ENCODE results near the gene IDH3A.

The IDH3A gene

GRCh38 chr15:78168608-78169007 is 19.4 kb downstream of the IDH3A start:
- DNase-seq (ENCODE audit: low spot score): no peak

GRCh38 chr15:78170848-78171773 is 21.9 kb downstream of the IDH3A start:
- DNase-seq (ENCODE audit: low spot score): no peak

DNA sequence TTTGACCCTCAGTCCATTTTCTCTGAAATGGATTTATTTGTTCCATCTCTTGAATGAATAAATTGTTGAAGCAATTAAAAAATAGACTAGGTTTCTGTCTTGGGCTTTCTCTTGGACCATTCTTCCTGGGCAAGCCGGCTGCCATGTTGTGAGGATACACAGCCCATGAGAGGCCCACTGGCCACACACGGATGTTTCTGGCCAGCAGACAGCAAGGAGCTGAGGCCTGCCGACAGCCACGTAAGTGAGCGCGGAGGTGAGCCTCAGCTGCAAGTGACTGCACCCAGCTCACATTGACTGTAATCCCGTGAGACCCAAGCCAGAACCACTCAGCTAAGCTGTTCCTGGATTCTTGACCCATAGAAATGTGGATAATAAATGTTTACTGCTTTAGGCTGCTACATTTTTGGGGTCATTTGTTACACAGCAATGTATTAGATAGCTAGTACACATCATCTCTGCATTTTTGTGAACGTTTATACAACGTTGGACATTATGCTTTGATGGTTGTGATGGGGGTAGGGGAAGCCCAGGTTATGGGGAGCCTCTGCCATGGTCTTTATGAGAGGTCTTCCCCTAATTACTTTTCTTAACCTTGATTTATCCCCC is 22.8 kb downstream of the IDH3A start:
- no peak for DNase-seq (ENCODE audit: low spot score)

DNA sequence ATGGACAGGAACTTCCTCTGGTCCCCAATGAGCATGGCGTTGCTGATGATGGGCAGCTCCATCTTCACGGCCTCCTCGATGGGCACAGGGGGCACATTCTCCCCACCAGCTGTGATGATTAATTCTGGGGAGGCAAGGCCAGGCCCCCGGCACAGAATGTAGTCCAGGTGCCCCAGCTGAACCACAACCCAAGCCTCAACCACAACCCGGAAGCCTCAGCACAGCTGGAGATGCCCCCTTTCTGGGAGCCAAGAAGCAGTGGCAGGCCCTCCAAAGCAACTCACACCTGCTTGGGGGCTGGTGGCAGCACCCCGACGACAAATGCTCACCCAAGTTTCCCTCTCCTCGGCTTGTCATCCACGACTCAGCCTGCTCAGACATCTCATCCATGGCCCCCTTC is 25.2 kb downstream of the IDH3A start:
- DNase-seq (ENCODE audit: low spot score): no peak

- DNase-seq (ENCODE audit: low spot score): no peak
Observed at GRCh38 chr15:78175330-78175729, 26.2 kb downstream of the IDH3A start.

DNA sequence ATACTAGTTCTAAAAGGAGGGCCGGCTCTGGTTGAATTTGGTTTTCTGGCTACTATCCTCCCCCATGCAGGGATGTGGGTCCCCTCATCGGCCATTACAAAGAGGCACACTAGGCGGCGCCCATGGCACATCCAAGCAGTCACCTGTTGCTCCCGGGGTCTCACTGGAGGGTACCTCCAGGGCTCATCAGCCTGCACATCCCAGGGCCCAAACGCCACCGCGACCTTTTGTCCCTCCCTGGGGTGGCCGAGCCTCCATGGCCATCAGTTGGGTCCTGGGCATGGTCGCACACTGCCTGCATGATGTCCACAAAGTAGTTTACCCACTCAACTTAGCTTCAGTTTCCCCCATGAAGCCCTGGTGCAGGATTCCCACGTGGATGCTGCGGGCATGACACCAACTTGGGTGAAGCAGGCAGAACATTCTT is 28.3 kb downstream of the IDH3A start:
- peak; percentile 52 for DNase-seq (ENCODE audit: low spot score)

DNA sequence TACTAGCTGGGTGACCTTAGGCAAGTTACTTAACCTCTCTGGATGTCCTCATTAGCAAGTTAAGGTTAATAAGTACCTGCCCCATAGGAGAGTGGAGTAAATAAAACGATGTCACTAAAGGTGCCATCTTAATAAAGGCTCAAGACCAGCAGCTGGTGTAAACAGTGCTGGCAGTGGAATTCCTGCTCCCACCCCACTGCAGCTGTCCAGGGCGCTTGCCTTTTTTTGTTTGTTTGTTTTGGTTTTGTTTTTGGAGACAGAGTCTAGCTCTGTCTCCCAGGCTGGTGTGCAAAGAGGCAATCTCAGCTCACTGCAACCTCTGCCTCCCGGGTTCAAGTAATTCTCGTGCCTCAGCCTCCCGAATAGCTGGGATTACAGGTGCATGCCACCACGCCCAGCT is 28.9 kb downstream of the IDH3A start:
- no peak for DNase-seq (ENCODE audit: low spot score)

DNA sequence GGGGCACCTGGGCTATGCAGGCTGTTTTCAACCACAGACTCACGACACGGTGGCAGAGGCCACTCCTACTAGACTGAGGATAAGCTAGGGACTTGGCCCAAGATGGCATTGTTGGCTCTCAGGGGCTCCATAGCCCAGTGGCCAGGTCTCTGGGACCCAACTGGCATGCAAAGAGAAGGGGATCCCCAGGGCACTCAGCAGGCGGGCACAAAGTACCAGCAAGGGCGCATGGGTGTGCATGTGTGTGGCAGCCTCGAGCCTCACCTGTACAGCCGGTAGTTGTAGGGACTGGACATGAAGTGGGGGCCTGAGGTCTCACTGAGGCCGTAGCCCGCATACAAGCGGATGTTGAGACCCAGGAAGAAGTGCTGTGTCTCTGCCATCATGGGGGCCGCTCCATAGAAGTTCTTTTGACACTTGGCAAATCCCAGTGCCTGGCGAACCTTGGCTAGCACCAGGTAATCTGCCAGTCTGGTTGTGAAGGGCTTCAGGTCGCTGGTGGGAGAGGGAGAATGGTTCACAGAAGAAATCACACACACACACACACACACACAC is 30.2 kb downstream of the IDH3A start:
- DNase-seq (ENCODE audit: low spot score): no peak

GRCh38 chr15:78179906-78180305 is 30.7 kb downstream of the IDH3A start:
- DNase-seq (ENCODE audit: low spot score): no peak

DNA sequence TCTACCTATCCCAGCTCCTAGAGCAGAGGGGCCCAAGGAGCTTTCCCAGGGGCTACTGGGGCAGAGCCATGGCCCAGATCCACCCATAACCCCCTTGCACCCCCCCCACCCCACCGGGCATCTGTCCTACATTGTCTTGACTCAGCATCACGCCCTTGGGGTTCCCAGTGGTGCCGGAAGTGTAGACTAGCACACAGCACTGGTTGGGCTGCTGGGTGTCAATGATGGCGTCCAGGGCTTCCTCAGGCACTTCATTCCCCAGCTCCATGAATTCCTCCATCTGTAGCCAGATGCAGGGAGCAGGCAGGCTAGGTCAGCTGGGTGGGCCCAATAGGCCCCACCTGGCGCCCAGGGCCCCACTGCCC is 33.2 kb downstream of the IDH3A start:
- no peak for DNase-seq (ENCODE audit: low spot score)

DNA sequence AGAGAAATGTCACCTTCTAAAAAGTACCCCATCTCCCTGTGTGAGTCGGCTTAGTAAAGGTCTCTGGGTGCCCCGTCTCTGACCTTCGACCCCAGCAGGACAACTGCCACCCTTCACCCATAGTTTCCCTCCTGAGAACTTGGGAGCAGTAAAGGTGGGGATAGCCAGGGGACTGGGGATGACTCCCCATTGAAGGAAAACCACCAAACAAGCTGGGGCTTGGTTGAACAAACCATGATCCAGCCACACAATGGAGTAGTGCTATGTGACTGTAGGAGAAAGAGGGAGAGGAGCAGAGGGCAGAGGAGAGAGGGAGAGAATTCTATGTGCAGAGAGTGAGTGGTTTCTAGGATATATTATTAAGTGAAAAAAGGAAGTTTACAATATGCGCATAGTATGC is 33.7 kb downstream of the IDH3A start:
- DNase-seq (ENCODE audit: low spot score): no peak

DNA sequence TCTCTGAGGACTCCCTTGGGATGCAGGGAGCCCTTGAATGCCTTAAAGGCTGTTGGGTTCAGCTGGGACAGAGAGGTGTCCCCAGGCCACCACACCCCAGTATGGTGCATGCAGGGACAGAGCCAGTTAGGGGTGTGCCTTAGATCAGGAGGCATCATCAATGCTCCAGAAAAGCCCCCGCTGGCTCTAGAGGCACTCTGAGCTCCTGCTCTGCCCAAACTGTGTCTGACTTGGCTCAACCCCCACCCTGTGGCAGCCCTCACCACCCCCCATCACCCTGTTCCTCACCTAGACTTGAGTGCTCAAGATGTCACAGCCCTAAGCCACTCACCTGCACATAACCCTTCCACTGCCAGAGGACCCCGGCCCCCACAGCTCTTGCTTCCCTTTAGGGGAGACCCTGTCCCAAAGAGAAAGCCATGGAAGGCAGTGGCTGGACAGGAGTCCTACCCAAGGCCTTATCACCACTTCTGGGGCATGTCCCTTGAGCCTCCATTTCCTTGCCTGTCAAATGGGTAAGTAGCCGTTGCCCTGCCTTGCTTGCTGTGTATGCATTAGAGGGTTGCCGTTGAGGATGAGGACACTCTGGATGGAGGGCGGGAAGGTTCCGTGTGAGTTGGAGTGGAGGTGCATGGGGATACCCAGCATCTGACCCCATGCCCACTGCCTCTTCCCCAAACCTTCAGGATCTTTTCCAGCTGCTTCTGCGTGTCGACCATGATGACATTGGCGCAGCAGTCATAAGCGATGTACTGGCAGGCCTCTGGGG is 43.8 kb downstream of the IDH3A start:
- DNase-seq (ENCODE audit: low spot score): no peak

GRCh38 chr15:78193731-78194567 is 44.8 kb downstream of the IDH3A start:
- DNase-seq (ENCODE audit: low spot score): no peak

DNA sequence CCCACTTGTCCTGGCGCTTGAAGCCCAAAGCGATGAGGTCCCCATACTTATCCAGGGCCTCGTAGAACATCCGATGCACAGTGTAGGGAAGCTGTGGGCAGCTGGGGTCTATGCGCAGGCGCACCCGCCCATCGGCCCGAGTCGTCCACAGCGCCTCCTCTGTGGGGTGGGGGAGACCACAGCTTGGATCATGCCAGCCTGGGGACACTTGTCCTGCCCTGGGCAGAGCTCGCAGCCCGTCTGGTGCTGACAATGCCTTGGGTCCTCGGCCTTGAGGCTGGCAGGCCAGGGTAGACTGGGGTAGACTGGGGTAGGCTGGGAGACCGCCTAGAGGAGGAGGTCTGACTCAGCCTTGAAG is 45.4 kb downstream of the IDH3A start:
- DNase-seq (ENCODE audit: low spot score): no peak

DNA sequence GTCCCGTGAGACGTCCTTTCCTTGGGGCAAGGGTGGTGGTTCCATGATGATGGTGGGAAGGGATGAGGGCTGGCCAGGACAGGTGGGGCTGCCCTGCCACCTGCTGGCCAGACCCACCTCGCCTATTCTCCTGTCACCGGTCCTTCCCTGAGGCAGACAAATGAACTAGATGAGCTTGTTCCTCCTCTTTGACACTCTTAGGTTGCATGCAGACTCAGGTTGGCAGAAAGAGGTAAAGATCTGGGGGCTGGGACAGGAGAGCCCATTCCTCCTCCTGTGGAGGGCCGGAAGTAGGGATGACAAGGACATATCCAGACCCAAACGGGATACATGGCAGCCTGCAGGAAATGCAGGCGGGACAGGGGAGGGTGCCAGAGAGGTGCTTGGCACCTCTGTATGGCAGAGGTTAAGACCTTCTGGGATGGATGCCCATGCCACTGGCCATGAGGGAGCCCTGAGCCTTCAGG is 46.6 kb downstream of the IDH3A start:
- peak; percentile 72 for DNase-seq (ENCODE audit: low spot score)

DNA sequence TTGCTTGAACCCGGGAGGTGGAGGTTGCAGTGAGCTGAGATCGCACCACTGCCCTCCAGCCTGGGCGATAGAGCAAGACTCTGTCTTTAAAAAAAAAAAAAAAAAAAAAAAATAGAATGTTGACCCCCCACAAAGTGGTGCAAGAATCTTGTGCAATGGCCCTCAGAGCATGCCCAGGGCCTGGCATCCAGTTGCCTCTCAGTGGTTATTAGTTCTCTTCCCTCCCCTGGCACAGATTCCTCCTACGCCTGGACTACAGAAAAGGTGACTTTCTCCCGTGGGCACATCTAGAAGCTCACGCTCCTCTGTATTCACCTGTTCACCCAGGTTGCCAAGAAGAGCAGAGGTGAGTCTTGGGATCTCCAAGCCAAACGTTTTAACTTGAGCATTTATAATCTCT is 48.5 kb downstream of the IDH3A start:
- DNase-seq (ENCODE audit: low spot score): no peak

DNA sequence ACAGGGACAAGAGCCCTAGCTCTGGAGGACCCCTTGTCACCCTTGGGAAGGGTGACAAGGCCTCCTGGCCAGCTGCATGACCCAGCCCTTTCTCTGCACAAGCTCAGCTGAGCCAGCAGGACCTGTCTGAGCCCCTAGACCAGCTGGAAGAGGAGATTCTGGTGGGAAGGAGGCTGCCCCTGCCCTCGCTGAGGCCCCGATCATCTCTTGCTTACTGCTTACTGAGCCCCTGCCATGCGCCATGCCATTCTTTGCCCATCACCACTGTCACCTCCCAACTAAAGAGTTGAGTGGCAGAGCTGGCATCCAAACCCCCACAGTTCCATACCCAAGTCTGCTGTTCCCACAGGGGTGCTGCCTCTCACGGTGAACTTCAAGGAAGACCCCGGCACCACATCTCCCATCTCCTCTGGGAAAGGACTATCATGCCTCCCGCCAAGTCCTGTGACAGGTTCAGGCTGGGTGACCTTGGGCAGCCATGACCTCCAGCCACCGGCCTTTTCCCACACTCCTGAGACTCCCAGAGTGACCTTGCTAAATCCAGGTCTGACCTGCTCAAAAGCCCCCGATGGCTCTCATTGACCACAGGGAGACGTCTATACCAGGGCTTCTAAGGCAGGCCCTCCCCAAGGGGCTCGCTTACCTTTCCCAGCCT is 51.2 kb downstream of the IDH3A start:
- no peak for DNase-seq (ENCODE audit: low spot score)

DNA sequence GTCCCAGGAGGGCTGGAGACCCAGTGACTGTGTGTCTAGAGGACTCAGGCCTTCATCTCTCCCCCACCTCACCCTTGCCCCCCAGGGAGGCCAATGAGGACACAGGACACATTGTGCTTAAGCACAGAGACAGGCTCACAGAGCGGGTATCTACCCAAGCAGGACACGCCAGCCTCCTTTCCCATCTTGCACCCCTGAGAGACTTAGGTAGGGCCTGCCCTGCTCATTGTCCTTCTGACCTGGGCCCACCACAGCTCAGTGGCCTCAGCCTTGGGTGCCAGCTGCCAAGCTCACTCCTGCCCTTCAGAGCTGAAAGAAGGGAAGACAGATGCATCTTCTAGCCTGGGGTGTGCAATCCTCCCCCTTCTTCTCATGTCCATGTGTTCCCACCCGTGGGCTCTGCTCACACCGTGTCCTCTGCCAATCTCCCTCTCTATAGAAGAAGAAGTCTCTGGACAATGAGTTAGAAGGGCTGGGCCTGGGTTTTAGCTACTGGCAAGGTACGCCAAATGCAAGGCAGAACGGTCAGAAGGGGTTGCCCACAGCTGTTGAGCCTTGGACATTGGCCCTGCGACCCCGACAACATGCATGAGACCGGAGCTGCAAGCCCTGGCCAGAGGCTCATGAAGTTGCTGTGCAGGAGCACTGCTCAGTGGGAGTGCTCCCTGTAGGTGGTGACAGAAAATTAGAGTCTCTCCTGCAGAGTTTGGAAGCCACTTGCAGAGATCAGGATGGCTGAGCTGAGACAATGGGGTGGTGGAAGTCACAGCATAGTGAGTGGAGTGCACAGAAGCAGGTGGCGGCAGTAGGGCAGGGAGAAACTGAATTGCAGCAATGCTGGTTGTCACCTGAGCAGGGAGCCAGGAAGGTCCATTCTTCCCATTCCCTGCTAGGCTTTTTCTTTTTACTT is 52.4 kb downstream of the IDH3A start:
- DNase-seq (ENCODE audit: low spot score): no peak

- no peak for DNase-seq (ENCODE audit: low spot score)
Observed at GRCh38 chr15:78203346-78204225, 54.4 kb downstream of the IDH3A start.
